ENCODE measurements around the gene C3. TPM values are rescaled to one million over a fixed set of nuclear protein-coding genes. Genes with fewer than 3 reads are reported as not detected.

The C3 gene
- total and polyA plus RNA-seq, 2 experiments from 2014 or later, result 5.1 to 17.7 TPM

DNA sequence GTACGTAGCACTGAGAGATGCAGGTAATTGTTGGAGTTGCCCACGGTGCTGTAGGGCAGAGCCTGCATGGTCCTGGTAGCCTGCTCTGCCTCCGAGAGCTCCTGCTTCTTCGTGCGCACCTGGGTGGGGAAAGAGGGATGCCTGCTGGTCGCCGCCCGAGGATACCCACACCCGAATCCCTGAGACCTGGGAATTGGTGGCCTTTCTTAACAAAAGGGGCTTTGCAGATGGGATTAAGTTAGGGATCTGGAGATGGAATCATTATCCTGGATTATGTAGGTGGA is 9.4 kb downstream of the C3 start:
- Histone ChIP-seq H3K4me3 (peak overlapping the region; percentile 52), H4K20me1 (replicated peaks; ENCODE audit: insufficient read depth) (no peaks in the 10 kb centered on the region), H3K4me2 (peak overlapping the region; percentile 76), H3F3A (replicated peaks; ENCODE audit: low read depth) (no peaks in the 10 kb centered on the region), H3K4me1 (ENCODE audit: insufficient read depth) (0 out of 2 replicates have a peak, but pooled peaks cover 2% of the 10 kb centered on the region), H3K36me3 (ENCODE audit: insufficient read depth) (no peaks in the 10 kb centered on the region), H3K27ac (ENCODE audit: low read depth) (no peak overlapping the region), H3K79me2 (replicated peaks; ENCODE audit: insufficient read depth) (no peaks in the 10 kb centered on the region), H3K27me3 (ENCODE audit: insufficient read depth) (peaks cover 21% of the 10 kb centered on the region), H2AFZ (peak overlapping the region; percentile 90; the same call in 1 of the 2 replicates), H3K9me2 (ENCODE audit: insufficient read depth) (no peaks in the 10 kb centered on the region)
- H3K4me1 Mint-ChIP-seq, result no peaks in the 10 kb centered on the region
- H3K27ac Mint-ChIP-seq, result no peak overlapping the region
- DNase-seq (ENCODE audit: low spot score) (no peak), ATAC-seq (no peak)
- H3K4me3 Mint-ChIP-seq, result no peak overlapping the region
- H3K36me3 Mint-ChIP-seq (ENCODE audit: low read depth), result peaks cover 35% of the 10 kb centered on the region
- TF ChIP-seq, protein P1, sequence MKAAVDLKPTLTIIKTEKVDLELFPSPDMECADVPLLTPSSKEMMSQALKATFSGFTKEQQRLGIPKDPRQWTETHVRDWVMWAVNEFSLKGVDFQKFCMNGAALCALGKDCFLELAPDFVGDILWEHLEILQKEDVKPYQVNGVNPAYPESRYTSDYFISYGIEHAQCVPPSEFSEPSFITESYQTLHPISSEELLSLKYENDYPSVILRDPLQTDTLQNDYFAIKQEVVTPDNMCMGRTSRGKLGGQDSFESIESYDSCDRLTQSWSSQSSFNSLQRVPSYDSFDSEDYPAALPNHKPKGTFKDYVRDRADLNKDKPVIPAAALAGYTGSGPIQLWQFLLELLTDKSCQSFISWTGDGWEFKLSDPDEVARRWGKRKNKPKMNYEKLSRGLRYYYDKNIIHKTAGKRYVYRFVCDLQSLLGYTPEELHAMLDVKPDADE (IDR thresholded peaks at IDR 0.05), result no peak
- TF ChIP-seq EZH2phosphoT487 (IDR thresholded peaks at IDR 0.05; ENCODE audit: unreplicated experiment) (no peak), ZNF331 (CRISPR knock-in tag; IDR thresholded peaks at IDR 0.05; ENCODE audit: low read depth) (no peak), STAT1 (IDR thresholded peaks at IDR 0.05; ENCODE audit: unreplicated experiment) (no peak), ZNF114 (CRISPR knock-in tag; IDR thresholded peaks at IDR 0.05) (no peak), EZH2 (IDR thresholded peaks at IDR 0.05; ENCODE audit: low read depth, unreplicated experiment) (no peak), CREB1 (CRISPR knock-in tag; IDR thresholded peaks at IDR 0.05; ENCODE audit: low read depth) (no peak), NANOG (IDR thresholded peaks at IDR 0.05; ENCODE audit: borderline replicate concordance) (no peak), POLR2AphosphoS5 (IDR thresholded peaks at IDR 0.05; ENCODE audit: low read depth) (no peak), JUNB (IDR thresholded peaks at IDR 0.05; ENCODE audit: unreplicated experiment) (no peak)
- TF ChIP-seq, protein P2, sequence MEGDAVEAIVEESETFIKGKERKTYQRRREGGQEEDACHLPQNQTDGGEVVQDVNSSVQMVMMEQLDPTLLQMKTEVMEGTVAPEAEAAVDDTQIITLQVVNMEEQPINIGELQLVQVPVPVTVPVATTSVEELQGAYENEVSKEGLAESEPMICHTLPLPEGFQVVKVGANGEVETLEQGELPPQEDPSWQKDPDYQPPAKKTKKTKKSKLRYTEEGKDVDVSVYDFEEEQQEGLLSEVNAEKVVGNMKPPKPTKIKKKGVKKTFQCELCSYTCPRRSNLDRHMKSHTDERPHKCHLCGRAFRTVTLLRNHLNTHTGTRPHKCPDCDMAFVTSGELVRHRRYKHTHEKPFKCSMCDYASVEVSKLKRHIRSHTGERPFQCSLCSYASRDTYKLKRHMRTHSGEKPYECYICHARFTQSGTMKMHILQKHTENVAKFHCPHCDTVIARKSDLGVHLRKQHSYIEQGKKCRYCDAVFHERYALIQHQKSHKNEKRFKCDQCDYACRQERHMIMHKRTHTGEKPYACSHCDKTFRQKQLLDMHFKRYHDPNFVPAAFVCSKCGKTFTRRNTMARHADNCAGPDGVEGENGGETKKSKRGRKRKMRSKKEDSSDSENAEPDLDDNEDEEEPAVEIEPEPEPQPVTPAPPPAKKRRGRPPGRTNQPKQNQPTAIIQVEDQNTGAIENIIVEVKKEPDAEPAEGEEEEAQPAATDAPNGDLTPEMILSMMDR (conservative IDR thresholded peaks at IDR 0.05; ENCODE audit: low read depth in 2 of 2), result no peak
- TF ChIP-seq, protein P3, sequence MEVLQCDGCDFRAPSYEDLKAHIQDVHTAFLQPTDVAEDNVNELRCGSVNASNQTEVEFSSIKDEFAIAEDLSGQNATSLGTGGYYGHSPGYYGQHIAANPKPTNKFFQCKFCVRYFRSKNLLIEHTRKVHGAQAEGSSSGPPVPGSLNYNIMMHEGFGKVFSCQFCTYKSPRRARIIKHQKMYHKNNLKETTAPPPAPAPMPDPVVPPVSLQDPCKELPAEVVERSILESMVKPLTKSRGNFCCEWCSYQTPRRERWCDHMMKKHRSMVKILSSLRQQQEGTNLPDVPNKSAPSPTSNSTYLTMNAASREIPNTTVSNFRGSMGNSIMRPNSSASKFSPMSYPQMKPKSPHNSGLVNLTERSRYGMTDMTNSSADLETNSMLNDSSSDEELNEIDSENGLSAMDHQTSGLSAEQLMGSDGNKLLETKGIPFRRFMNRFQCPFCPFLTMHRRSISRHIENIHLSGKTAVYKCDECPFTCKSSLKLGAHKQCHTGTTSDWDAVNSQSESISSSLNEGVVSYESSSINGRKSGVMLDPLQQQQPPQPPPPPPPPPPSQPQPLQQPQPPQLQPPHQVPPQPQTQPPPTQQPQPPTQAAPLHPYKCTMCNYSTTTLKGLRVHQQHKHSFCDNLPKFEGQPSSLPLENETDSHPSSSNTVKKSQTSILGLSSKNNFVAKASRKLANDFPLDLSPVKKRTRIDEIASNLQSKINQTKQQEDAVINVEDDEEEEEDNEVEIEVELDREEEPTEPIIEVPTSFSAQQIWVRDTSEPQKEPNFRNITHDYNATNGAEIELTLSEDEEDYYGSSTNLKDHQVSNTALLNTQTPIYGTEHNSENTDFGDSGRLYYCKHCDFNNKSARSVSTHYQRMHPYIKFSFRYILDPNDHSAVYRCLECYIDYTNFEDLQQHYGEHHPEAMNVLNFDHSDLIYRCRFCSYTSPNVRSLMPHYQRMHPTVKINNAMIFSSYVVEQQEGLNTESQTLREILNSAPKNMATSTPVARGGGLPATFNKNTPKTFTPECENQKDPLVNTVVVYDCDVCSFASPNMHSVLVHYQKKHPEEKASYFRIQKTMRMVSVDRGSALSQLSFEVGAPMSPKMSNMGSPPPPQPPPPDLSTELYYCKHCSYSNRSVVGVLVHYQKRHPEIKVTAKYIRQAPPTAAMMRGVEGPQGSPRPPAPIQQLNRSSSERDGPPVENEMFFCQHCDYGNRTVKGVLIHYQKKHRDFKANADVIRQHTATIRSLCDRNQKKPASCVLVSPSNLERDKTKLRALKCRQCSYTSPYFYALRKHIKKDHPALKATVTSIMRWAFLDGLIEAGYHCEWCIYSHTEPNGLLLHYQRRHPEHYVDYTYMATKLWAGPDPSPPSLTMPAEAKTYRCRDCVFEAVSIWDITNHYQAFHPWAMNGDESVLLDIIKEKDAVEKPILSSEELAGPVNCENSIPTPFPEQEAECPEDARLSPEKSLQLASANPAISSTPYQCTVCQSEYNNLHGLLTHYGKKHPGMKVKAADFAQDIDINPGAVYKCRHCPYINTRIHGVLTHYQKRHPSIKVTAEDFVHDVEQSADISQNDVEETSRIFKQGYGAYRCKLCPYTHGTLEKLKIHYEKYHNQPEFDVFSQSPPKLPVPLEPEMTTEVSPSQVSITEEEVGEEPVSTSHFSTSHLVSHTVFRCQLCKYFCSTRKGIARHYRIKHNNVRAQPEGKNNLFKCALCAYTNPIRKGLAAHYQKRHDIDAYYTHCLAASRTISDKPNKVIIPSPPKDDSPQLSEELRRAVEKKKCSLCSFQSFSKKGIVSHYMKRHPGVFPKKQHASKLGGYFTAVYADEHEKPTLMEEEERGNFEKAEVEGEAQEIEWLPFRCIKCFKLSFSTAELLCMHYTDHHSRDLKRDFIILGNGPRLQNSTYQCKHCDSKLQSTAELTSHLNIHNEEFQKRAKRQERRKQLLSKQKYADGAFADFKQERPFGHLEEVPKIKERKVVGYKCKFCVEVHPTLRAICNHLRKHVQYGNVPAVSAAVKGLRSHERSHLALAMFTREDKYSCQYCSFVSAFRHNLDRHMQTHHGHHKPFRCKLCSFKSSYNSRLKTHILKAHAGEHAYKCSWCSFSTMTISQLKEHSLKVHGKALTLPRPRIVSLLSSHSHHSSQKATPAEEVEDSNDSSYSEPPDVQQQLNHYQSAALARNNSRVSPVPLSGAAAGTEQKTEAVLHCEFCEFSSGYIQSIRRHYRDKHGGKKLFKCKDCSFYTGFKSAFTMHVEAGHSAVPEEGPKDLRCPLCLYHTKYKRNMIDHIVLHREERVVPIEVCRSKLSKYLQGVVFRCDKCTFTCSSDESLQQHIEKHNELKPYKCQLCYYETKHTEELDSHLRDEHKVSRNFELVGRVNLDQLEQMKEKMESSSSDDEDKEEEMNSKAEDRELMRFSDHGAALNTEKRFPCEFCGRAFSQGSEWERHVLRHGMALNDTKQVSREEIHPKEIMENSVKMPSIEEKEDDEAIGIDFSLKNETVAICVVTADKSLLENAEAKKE (CRISPR knock-in tag; IDR thresholded peaks at IDR 0.05), result no peak
- TF ChIP-seq, protein P4, sequence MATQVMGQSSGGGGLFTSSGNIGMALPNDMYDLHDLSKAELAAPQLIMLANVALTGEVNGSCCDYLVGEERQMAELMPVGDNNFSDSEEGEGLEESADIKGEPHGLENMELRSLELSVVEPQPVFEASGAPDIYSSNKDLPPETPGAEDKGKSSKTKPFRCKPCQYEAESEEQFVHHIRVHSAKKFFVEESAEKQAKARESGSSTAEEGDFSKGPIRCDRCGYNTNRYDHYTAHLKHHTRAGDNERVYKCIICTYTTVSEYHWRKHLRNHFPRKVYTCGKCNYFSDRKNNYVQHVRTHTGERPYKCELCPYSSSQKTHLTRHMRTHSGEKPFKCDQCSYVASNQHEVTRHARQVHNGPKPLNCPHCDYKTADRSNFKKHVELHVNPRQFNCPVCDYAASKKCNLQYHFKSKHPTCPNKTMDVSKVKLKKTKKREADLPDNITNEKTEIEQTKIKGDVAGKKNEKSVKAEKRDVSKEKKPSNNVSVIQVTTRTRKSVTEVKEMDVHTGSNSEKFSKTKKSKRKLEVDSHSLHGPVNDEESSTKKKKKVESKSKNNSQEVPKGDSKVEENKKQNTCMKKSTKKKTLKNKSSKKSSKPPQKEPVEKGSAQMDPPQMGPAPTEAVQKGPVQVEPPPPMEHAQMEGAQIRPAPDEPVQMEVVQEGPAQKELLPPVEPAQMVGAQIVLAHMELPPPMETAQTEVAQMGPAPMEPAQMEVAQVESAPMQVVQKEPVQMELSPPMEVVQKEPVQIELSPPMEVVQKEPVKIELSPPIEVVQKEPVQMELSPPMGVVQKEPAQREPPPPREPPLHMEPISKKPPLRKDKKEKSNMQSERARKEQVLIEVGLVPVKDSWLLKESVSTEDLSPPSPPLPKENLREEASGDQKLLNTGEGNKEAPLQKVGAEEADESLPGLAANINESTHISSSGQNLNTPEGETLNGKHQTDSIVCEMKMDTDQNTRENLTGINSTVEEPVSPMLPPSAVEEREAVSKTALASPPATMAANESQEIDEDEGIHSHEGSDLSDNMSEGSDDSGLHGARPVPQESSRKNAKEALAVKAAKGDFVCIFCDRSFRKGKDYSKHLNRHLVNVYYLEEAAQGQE (IDR thresholded peaks at IDR 0.05; ENCODE audit: unreplicated experiment), result no peak
- peaks cover 12% of the 10 kb centered on the region for H3K27me3 Mint-ChIP-seq (ENCODE audit: insufficient read depth, low read depth, poor library complexity)
- peaks cover 85% of the 10 kb centered on the region for H3K9me3 Mint-ChIP-seq

All from GM23338 (cell line).